ENCODE measurements around the gene ACO2. TPM values are rescaled to one million over a fixed set of nuclear protein-coding genes. Genes with fewer than 3 reads are reported as not detected.

ACO2 gene
- total RNA-seq, 1 donor from 2014 or later: 75.0 TPM

GRCh38 chr22:41491374-41492100 is 22.6 kb downstream of the ACO2 start:
- no peak for DNase-seq

DNA sequence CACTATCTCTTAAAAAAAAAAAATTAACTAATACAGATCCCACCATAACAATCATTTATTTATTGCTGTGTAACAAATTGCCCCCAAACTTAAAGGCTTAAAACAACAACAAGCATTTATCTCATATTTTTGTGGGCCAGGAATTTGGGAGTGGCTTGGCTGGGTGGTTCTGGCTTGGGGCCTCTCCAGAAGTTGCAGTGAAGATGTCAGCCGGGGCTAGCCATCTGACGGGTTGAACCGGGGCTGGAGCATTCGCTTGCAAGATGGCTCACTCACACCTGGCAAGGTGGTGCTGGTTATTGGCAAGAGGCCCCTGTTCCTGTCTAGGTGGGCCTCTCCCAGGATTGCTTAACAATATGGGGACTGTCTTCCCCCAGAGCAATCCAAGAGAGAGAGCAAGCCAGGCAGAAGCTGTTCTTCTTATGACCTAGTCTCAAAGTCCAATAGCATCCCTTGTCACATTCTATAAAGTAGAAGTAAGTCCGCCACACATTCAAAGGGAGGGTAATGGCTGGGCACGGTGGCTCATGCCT is 29.5 kb downstream of the ACO2 start:
- no peak for DNase-seq

DNA sequence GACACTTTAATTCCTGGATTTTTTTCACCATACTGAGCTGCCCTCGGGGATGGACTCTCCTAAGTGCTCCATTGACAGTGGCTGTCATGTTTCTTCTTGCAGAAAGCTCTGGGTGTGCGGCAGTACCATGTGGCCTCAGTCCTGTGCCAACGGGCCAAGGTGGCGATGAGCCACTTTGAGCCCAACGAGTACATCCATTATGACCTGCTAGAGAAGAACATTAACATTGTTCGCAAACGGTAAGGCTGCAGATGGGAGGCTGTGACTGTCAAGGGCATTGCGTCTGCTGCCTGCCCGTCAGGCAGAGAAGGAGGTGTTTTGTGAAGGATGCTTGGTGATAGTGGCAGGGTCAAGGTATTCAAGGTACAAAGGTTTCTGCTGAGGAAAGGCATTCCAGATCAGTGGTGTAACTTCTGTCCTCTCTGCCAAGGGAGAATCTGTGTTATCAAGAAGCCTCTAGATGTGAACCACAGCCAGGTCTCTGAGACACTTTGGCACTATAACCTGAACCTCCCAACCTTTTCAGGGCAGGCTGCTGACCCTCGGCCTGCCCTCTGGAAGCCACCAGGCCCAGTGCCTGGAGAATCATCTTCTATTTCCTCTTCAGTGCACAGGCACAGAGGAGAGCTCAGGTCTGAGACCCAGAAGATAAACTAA is 30.8 kb downstream of the ACO2 start:
- DNase-seq: no peak

- no peak for DNase-seq
These were observed 31.4 kb downstream of the ACO2 start for GRCh38 chr22:41500303-41500702.

DNA sequence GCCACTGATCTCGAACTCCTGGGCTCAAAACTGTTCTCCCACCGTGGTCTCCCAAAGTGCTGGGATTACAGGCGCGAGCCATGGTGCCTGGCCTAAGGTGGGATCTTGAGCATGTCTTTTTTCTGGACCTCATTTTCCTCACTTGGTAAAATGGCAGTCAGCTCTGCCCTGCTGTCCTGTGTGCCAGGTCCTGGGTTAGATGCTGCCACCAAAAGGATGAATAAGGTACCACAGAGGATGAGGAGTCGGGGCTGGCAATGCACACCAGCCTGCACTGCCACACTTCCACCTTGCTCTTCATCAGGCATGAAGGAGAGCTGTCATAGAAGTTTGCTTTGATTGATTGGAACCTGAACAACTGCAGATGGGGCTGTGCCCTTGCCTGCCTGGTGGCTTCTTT is 32.3 kb downstream of the ACO2 start:
- peak; percentile 51 for DNase-seq

GRCh38 chr22:41504397-41504796 is 35.5 kb downstream of the ACO2 start:
- no peak for DNase-seq

GRCh38 chr22:41504816-41505215 is 35.9 kb downstream of the ACO2 start:
- DNase-seq: no peak

GRCh38 chr22:41505511-41506220 is 36.7 kb downstream of the ACO2 start:
- no peak for DNase-seq

DNA sequence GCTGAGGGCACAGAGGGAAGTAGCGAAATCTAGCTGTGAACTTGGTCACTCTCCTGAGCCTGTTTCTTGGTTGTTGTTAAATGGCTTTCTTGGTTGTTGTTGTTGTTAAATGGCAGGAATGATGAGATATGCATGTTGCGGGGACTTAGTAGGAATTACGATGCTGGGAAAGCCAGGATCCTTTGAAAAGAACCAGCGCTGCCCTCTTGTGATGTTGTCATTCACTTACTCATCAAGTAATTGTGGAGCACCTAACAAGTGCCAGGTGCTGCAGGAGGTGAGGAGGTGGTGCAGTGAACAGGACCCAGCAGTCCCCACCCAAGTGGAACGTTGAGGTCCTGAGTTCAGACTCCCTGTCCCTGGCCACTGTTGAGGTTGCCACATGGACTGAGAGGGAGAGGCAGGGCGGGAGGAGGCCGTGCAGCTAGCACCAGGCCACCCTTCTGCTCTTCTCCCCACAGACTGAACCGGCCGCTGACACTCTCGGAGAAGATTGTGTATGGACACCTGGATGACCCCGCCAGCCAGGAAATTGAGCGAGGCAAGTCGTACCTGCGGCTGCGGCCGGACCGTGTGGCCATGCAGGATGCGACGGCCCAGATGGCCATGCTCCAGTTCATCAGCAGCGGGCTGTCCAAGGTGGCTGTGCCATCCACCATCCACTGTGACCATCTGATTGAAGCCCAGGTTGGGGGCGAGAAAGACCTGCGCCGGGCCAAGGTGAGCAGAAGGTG is 38.6 kb downstream of the ACO2 start:
- DNase-seq: no peak

- DNase-seq: no peak
These were observed 39.9 kb downstream of the ACO2 start for GRCh38 chr22:41508770-41509170.

GRCh38 chr22:41511521-41511968 is 42.6 kb downstream of the ACO2 start:
- DNase-seq: no peak

GRCh38 chr22:41512421-41513194 is 43.7 kb downstream of the ACO2 start:
- DNase-seq: peak; percentile 55

GRCh38 chr22:41513391-41513790 is 44.5 kb downstream of the ACO2 start:
- DNase-seq: no peak

- no peak for DNase-seq
These were observed 47.5 kb downstream of the ACO2 start for GRCh38 chr22:41516462-41516861.

DNA sequence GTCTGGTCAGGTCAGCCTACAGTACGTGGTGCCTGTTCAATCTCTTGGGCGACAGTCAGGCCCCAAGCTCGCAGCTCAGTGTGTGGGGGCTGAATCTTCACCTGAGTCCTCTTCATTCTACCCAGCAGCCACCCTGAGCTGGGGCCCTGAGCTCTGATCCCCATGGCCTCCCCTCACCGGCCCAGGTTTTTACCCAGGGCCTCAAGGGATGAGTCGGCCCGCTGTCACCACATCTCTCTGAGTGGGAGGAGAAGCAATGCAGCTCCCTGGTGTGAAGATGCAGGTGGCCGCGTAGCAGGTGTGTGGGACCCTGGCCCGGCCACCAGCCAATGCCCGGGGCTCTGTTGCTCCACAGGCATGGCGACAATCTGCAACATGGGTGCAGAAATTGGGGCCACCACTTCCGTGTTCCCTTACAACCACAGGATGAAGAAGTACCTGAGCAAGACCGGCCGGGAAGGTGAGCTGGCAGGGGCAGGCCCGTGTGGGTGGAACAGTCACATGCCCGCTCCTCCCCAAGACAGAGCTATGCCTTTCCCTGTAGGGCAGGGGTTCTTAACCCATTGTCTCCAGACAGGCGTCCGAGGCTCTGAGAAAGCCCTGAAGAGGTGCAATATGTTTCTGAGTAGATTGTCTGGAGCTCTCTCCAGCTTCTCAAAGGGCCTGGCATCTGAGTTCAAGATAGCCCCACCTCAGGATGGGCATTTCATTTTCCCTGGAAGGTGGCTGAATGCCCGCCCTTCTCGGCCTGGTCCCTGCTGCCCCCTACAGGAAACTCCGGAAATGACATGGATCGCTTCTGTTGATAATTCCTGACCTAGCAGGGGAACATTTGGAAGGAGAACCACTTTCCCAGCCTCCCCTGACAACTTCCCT is 48.5 kb downstream of the ACO2 start:
- peak; percentile 77 for DNase-seq

DNA sequence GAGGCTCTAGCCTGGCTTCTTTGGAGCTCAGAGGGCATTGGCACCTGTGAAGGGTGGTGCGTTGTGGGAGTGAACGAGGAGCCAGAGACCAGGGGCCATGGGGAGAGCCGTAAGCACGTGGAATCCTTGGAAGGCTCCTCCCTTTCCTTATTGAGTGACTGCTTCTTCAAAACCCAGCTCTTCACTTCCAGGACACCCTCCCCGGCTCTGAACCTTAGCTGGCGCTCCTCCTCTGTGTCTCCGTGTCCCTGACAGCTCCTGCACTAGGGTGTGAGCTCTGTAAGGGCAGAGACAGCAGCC is 49.1 kb downstream of the ACO2 start:
- DNase-seq: no peak

DNA sequence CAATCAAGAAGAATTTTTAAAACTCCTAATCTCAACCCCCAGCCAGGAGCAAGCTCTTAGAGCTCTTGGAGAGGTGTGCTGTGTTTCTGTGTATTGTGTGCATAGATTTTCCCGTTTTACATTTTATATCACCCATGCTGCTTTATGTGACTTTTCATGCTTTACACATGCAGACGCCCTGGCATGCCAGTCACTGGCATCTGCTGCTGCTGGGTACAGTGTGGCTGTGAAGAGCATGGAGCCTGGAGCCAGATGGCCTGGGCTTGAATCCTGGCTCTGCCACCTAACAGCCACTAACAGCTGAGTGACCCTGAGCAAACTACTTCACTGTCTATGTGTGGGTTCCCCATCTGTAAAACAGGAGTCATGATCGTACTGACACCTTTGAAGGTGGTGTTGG is 52.2 kb downstream of the ACO2 start:
- no peak for DNase-seq

DNA sequence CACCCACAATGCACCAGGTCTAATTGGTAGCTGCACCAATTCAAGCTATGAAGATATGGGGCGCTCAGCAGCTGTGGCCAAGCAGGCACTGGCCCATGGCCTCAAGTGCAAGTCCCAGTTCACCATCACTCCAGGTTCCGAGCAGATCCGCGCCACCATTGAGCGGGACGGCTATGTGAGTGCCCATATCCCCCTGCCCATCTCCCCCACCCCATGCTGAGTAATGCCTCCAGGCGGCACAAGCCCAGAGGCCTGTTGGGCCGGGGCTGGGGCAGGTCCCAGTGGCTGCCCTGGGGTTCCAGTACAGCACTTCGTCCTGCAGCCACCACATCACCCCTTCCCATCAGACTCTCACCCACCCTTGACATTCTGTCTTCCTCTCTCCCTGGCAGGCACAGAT is 53.9 kb downstream of the ACO2 start:
- DNase-seq: no peak

DNA sequence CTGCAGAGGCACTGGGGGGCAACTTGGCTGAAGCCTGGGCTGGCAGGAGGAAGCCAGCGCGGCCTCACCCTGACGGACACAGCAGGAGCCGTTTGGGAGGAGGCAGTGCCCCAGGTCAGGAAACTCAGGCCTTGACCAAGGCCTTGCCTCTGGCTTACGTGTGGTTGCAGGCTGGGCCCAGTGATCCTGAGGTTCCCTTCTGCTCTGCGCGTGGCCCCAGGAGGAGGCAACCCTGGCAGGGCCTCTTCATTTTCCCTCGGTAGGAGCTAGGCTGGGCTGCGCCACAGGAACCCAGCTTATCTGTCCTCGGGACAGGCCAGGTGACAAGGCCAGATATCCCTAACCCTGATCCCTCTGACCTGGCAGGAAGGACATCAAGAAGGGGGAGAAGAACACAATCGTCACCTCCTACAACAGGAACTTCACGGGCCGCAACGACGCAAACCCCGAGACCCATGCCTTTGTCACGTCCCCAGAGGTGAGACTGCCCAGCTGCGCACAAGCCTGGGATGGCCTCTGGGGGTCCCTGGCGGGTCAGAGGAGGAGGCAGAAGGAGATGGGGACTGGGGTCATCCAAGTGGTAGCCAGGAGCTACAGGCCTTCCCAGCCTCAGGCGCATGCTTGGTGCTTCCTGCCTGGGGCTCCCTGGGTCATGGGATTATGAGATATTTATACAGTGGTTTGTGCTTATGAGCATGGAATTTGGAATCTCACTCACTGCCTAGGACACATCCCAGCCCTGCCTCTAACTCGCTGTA is 54.7 kb downstream of the ACO2 start:
- DNase-seq: no peak

DNA sequence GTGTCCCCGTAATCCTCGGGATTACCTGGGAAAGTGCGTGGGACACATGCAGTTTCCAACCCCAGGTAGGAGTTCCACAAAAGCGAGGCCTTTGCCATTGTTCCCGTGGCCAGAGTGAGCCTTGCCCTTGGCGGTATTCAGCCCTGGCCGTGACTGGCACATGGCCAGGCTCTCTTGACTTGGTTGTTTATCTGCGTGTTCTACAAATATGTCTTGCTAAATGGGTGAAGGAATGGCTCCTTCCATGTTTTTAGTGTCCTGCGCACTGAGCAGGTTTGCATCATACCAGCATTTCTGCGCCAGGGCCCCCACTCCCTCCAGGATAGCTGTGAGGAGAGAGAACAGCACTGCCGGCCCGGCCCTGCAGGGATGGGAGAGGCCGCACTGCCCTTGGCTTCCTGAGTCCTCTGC is 55.3 kb downstream of the ACO2 start:
- DNase-seq: peak; percentile 34
